ENCODE data around the gene RBM39.

- TF ChIP-seq SUZ12 (IDR thresholded peaks at IDR 0.05; ENCODE audit: unreplicated experiment) = no peak
- TF ChIP-seq CTCF (IDR thresholded peaks at IDR 0.05 in 2 of 3, conservative IDR thresholded peaks at IDR 0.05 in 1 of 3; ENCODE audit: control insufficient read depth in 2 of 3, extremely low read depth in 1 of 3, insufficient read depth in 1 of 3, low read depth in 3 of 3, low read length in 3 of 3) = no peak
- TF ChIP-seq EZH2 (IDR thresholded peaks at IDR 0.05; ENCODE audit: borderline replicate concordance, control insufficient read depth, low read depth, low read length) = no peak
- TF ChIP-seq PBX3 (IDR thresholded peaks at IDR 0.05; ENCODE audit: insufficient replicate concordance, low read depth, low read length) = no peak
- no peak for TF ChIP-seq JUND (IDR thresholded peaks at IDR 0.05; ENCODE audit: low read depth, low read length)
- TF ChIP-seq ZNF24 (IDR thresholded peaks at IDR 0.05) = no peak
- no peak for TF ChIP-seq MXI1 (IDR thresholded peaks at IDR 0.05; ENCODE audit: low read depth, low read length)
- no peak for TF ChIP-seq MTA2 (IDR thresholded peaks at IDR 0.05; ENCODE audit: low read depth)
- no peak for TF ChIP-seq IRF3 (IDR thresholded peaks at IDR 0.05)
Measured at GRCh38 chr20:35768731-35769664, 26.9 kb upstream of the RBM39 start.

Measured in GM12878 (cell line).